GM19438 (cell line): ENCODE results near the gene CRB3.

Experiments
- ATAC-seq: cut with Tn5 transposase; IDR thresholded peaks from one replicate; pipeline ENCODE4 v1.9.1; 2021; ENCODE audit warnings: low read depth; ENCODE audit not compliant: unreplicated experiment

Gene CRB3

GRCh38 chr19:6465006-6465405 lies 935 bp downstream of the CRB3 start:
- no peak for ATAC-seq

GRCh38 chr19:6465663-6466062 lies 1.6 kb downstream of the CRB3 start:
- ATAC-seq, result no peak

GRCh38 chr19:6466526-6467248 lies 2.6 kb downstream of the CRB3 start:
- ATAC-seq, result no peak

GRCh38 chr19:6467384-6467783 lies 3.3 kb downstream of the CRB3 start:
- ATAC-seq, result no peak

- no peak for ATAC-seq
These were observed 6.1 kb downstream of the CRB3 start for GRCh38 chr19:6470173-6470572.

- no peak for ATAC-seq
These were observed 7.0 kb downstream of the CRB3 start for GRCh38 chr19:6471076-6471475.

- no peak for ATAC-seq
These were observed 8.6 kb downstream of the CRB3 start for GRCh38 chr19:6472713-6473112.

GRCh38 chr19:6473647-6474046 lies 9.6 kb downstream of the CRB3 start:
- no peak for ATAC-seq

- ATAC-seq, result no peak
These were observed 11.4 kb downstream of the CRB3 start for GRCh38 chr19:6475321-6476108.

- no peak for ATAC-seq
These were observed 12.3 kb downstream of the CRB3 start for GRCh38 chr19:6476155-6476895.

GRCh38 chr19:6476896-6477431 lies 12.9 kb downstream of the CRB3 start:
- no peak for ATAC-seq

- no peak for ATAC-seq
These were observed 14.7 kb downstream of the CRB3 start for GRCh38 chr19:6478815-6479214.

GRCh38 chr19:6479836-6480398 lies 15.8 kb downstream of the CRB3 start:
- ATAC-seq, result no peak

- ATAC-seq, result no peak
These were observed 16.9 kb downstream of the CRB3 start for GRCh38 chr19:6480848-6481415.

- ATAC-seq, result no peak
These were observed 17.7 kb downstream of the CRB3 start, which contains the start of gene DENND1C for GRCh38 chr19:6481541-6482342. TSS of gene DENND1C (minus strand) at chr19:6481787. CDS start at chr19:6481695, 92 bp downstream.

- ATAC-seq, result no peak
These were observed 18.2 kb downstream of the CRB3 start for GRCh38 chr19:6482343-6482686.

- no peak for ATAC-seq
These were observed 19.2 kb downstream of the CRB3 start for GRCh38 chr19:6483235-6483634.

- no peak for ATAC-seq
These were observed 20.2 kb downstream of the CRB3 start for GRCh38 chr19:6484230-6484629.

GRCh38 chr19:6484831-6485230 lies 20.8 kb downstream of the CRB3 start:
- ATAC-seq, result no peak
